ENCODE data around the gene RBM10.
A peak's percentile ranks its signal among the peaks of the same experiment; 100 is the strongest.

DNA sequence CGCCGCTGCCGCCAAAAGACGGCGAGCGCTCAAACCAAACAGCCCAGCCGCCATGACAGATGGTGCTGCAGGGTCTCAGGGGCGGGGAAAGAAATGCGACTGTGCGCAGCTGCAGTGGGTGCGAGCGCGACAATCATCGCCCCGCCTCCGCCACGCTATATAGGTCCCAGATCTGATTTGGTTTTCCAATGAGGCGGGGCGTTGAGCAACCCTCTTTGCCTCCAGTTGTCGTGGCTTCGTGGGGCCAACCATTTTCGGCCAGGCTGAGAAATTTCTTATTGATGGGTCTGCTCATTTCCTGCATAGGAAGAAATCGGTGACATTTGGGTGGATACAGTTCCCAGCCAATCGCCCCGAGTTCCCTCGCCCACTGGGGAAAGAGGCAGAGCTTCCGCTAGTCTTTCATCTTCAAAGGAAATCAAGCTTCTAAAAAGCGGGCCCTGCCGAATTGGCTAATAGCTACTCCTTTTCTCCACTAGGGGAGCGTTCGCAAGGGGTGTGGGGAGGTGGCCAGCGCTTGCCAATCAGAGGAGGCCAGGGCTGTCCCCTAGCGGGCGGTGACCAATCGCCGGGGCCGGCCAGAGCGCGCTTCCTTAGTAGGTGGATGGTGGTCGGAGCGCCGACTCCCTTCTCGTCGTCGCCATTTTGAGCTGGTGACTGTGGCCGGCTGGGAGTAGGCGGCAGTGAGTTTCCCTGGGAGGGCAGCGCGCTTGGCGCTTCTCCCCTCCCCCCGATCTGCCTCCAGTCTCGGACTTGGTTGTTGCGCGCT, at the start of gene RBM10, which contains the start of gene NDUFB11:
- TF ChIP-seq NAIF1 (CRISPR knock-in tag; IDR thresholded peaks at IDR 0.05; ENCODE audit: borderline replicate concordance) = 0 out of 2 replicates have a peak, but pooled peaks have one; percentile 10
- TF ChIP-seq, protein P1, sequence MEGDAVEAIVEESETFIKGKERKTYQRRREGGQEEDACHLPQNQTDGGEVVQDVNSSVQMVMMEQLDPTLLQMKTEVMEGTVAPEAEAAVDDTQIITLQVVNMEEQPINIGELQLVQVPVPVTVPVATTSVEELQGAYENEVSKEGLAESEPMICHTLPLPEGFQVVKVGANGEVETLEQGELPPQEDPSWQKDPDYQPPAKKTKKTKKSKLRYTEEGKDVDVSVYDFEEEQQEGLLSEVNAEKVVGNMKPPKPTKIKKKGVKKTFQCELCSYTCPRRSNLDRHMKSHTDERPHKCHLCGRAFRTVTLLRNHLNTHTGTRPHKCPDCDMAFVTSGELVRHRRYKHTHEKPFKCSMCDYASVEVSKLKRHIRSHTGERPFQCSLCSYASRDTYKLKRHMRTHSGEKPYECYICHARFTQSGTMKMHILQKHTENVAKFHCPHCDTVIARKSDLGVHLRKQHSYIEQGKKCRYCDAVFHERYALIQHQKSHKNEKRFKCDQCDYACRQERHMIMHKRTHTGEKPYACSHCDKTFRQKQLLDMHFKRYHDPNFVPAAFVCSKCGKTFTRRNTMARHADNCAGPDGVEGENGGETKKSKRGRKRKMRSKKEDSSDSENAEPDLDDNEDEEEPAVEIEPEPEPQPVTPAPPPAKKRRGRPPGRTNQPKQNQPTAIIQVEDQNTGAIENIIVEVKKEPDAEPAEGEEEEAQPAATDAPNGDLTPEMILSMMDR (CRISPR knock-in tag; IDR thresholded peaks at IDR 0.05) = peak; percentile 63
- peak; percentile 63 to 88 for TF ChIP-seq POLR2A (IDR thresholded peaks at IDR 0.05; ENCODE audit: insufficient read depth in 1 of 2, low read depth in 2 of 2, low read length in 2 of 2)
- TF ChIP-seq, protein P2, sequence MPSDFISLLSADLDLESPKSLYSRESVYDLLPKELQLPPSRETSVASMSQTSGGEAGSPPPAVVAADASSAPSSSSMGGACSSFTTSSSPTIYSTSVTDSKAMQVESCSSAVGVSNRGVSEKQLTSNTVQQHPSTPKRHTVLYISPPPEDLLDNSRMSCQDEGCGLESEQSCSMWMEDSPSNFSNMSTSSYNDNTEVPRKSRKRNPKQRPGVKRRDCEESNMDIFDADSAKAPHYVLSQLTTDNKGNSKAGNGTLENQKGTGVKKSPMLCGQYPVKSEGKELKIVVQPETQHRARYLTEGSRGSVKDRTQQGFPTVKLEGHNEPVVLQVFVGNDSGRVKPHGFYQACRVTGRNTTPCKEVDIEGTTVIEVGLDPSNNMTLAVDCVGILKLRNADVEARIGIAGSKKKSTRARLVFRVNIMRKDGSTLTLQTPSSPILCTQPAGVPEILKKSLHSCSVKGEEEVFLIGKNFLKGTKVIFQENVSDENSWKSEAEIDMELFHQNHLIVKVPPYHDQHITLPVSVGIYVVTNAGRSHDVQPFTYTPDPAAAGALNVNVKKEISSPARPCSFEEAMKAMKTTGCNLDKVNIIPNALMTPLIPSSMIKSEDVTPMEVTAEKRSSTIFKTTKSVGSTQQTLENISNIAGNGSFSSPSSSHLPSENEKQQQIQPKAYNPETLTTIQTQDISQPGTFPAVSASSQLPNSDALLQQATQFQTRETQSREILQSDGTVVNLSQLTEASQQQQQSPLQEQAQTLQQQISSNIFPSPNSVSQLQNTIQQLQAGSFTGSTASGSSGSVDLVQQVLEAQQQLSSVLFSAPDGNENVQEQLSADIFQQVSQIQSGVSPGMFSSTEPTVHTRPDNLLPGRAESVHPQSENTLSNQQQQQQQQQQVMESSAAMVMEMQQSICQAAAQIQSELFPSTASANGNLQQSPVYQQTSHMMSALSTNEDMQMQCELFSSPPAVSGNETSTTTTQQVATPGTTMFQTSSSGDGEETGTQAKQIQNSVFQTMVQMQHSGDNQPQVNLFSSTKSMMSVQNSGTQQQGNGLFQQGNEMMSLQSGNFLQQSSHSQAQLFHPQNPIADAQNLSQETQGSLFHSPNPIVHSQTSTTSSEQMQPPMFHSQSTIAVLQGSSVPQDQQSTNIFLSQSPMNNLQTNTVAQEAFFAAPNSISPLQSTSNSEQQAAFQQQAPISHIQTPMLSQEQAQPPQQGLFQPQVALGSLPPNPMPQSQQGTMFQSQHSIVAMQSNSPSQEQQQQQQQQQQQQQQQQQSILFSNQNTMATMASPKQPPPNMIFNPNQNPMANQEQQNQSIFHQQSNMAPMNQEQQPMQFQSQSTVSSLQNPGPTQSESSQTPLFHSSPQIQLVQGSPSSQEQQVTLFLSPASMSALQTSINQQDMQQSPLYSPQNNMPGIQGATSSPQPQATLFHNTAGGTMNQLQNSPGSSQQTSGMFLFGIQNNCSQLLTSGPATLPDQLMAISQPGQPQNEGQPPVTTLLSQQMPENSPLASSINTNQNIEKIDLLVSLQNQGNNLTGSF (CRISPR knock-in tag; IDR thresholded peaks at IDR 0.05) = no peak
- no peak for TF ChIP-seq JDP2 (CRISPR knock-in tag; IDR thresholded peaks at IDR 0.05; ENCODE audit: borderline replicate concordance)
- no peak for TF ChIP-seq ZNF570 (CRISPR knock-in tag; IDR thresholded peaks at IDR 0.05; ENCODE audit: borderline replicate concordance)
- TF ChIP-seq, protein P3, sequence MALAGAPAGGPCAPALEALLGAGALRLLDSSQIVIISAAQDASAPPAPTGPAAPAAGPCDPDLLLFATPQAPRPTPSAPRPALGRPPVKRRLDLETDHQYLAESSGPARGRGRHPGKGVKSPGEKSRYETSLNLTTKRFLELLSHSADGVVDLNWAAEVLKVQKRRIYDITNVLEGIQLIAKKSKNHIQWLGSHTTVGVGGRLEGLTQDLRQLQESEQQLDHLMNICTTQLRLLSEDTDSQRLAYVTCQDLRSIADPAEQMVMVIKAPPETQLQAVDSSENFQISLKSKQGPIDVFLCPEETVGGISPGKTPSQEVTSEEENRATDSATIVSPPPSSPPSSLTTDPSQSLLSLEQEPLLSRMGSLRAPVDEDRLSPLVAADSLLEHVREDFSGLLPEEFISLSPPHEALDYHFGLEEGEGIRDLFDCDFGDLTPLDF (CRISPR knock-in tag; IDR thresholded peaks at IDR 0.05) = peak; percentile 26; the same call in 1 of the 2 replicates
- TF ChIP-seq HMG20A (CRISPR knock-in tag; IDR thresholded peaks at IDR 0.05; ENCODE audit: borderline replicate concordance) = no peak

Data from HepG2 (cell line).